GM20000 (cell line): Measurements from ENCODE around the gene CDHR3.
A peak's percentile ranks its signal among the peaks of the same experiment; 100 is the strongest.

Experiments used
- DNase-seq: peaks from one replicate; pipeline ENCODE4 v3.0.0; 2012; ENCODE audit warnings: low spot score
- TF ChIP-seq, protein P1 (sequence below): IDR thresholded peaks from 2 replicates; pipeline ENCODE4 v1.5.1; 2012; ENCODE audit warnings: mild to moderate bottlenecking, control low read depth; ENCODE audit errors: extremely low read depth, missing control alignments

The CDHR3 gene

GRCh38 chr7:105931179-105931578 is 31.9 kb upstream of the CDHR3 start:
- TF ChIP-seq, protein P1, sequence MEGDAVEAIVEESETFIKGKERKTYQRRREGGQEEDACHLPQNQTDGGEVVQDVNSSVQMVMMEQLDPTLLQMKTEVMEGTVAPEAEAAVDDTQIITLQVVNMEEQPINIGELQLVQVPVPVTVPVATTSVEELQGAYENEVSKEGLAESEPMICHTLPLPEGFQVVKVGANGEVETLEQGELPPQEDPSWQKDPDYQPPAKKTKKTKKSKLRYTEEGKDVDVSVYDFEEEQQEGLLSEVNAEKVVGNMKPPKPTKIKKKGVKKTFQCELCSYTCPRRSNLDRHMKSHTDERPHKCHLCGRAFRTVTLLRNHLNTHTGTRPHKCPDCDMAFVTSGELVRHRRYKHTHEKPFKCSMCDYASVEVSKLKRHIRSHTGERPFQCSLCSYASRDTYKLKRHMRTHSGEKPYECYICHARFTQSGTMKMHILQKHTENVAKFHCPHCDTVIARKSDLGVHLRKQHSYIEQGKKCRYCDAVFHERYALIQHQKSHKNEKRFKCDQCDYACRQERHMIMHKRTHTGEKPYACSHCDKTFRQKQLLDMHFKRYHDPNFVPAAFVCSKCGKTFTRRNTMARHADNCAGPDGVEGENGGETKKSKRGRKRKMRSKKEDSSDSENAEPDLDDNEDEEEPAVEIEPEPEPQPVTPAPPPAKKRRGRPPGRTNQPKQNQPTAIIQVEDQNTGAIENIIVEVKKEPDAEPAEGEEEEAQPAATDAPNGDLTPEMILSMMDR, result no peak
- no peak for DNase-seq

DNA sequence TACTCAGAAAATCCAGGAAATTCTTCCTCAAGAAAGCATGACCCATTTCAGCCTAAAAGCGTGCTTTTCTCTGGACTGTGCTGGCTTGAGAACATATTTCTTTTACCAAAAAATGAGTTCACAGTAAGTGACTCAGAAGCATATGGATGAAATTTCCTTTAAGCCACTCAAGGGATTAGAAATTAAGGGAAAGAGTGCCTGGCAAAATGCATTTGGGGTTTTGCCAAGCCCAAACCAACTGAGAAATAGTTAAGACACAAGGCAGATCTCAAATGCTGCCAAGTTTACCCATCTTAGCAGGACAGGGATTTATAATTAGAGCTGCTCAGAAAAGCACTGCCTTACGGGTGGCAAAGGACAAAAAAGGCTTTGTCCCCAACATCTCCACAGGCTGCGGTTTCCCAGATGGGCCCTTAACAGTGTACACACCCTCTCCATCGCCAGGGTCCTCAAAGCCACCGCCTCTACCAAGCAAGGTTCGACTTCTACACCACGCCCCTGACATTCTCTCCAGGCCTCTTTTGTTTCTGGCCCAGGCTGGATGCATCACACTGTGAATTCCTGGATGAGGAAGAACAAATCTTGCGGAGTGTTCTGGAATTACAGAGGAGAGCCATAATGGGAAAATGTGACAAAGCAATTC is 30.1 kb upstream of the CDHR3 start:
- TF ChIP-seq, protein P1, result no peak
- no peak for DNase-seq

- TF ChIP-seq, protein P1, result peak; percentile 6
These were observed 28.4 kb upstream of the CDHR3 start for GRCh38 chr7:105934572-105935185.

GRCh38 chr7:105935250-105935649 is 27.8 kb upstream of the CDHR3 start:
- TF ChIP-seq, protein P1, result no peak
- no peak for DNase-seq

More at GRCh38 chr7:105934572-105935185, 28.4 kb upstream of the CDHR3 start:
- no peak for DNase-seq

DNA sequence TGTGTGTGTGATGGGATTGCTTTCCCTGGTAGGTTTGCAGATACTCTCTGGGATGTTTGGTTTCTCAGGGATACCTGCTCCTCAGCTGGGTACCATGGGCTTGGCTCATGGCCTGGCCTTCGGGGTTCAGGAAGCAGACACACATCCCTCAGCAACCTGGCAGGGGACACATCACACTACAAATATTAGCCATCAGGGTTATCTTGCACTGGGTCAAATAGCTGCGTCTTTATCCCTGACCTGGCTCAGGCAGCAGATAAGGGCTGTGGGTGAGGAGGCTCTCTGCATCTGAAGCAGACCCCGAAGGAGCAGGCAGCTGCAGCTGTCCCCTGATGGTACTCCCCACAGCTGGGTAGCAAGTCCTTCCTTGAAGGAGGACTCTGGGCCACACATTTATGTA is 25.7 kb upstream of the CDHR3 start:
- TF ChIP-seq, protein P1, result no peak

GRCh38 chr7:105940109-105940508 is 23.0 kb upstream of the CDHR3 start:
- TF ChIP-seq, protein P1, result no peak
- no peak for DNase-seq

More for the DNA sequence above, 25.7 kb upstream of the CDHR3 start:
- DNase-seq, result no peak

DNA sequence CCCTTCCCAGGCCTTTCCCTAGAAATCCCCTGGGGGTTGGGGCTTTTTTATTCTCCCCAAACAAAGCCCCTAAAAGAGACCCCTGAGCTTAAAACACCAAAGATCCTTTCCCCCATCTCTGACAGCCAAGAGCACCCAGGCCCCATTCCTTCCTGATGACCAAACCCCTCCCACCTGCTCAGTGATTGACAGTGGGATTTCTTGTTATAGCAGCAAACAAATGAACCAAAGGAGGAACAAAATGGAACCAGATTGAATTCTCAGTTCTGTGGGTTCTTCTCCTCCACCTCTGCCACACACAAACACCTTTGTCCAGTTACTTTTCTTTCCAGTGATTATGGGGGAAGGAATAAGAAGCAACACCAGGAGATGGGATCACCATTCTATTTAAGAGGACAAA is 21.5 kb upstream of the CDHR3 start:
- TF ChIP-seq, protein P1, result no peak
- DNase-seq, result no peak
